ENCODE measurements around the gene ITPR1. TPM values are rescaled to one million over a fixed set of nuclear protein-coding genes. Genes with fewer than 3 reads are reported as not detected.
A peak's percentile ranks its signal among the peaks of the same experiment; 100 is the strongest.

Gene ITPR1
- total and polyA plus RNA-seq, 12 donors = 9.7 to 40.3 (median 18.8) TPM

DNA sequence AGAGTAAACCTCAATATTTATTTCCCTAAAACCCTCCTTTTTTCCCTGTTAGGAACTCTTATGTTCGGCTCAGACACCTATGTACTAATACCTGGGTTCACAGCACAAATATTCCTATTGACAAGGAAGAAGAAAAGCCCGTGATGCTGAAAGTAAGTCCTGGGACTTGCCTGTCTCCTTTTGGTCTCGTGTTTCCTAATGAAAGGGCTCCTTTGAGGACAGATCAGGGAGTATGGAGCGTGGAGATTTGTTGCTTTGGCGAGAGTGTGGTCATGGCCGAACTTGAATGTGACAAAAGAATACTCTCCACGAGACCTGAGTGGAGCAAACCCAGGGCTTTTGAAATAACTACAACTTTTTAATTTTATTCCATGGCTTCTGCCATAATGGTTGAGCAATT lies 167.8 kb downstream of the ITPR1 start:
- no peak overlapping the region for H3K27ac ChIP-seq
- H3K4me3 ChIP-seq = no peak overlapping the region
- H3K9me3 ChIP-seq = no peaks in the 10 kb centered on the region
- TF ChIP-seq, protein P1, sequence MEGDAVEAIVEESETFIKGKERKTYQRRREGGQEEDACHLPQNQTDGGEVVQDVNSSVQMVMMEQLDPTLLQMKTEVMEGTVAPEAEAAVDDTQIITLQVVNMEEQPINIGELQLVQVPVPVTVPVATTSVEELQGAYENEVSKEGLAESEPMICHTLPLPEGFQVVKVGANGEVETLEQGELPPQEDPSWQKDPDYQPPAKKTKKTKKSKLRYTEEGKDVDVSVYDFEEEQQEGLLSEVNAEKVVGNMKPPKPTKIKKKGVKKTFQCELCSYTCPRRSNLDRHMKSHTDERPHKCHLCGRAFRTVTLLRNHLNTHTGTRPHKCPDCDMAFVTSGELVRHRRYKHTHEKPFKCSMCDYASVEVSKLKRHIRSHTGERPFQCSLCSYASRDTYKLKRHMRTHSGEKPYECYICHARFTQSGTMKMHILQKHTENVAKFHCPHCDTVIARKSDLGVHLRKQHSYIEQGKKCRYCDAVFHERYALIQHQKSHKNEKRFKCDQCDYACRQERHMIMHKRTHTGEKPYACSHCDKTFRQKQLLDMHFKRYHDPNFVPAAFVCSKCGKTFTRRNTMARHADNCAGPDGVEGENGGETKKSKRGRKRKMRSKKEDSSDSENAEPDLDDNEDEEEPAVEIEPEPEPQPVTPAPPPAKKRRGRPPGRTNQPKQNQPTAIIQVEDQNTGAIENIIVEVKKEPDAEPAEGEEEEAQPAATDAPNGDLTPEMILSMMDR (IDR thresholded peaks at IDR 0.05) = no peak
- intact Hi-C loops (cut with DNase I) = no loop called here
- peaks cover 0 to 86% (median 8%) of the 10 kb centered on the region in 9 donors for H3K36me3 ChIP-seq
- peaks cover 0 to 36% (median 28%) of the 10 kb centered on the region in 9 donors for H3K4me1 ChIP-seq
- ATAC-seq = no peak
- no peaks in the 10 kb centered on the region for H3K27me3 ChIP-seq
- WGBS, 2 donors = 97 to 98% methylated on average over 7 of the region's 7 CpGs
- DNase-seq = no peak

DNA sequence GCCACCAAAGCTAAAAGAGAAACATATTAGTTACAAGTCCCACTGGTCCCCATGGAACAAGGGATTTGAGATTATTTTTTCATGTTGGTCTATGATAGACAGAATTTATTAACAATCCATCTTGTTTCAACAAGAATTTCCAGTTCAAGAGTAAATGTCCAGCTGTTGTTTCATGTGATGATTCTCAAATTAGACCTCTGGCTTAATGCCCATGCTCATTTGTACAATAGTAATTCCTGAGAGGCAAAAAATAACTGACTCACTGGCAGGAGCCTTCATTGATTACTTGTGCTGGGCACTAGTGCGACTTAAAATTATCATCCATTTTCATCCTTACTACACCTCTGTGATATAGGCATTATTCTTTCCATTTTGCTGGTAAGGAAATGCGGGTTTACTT lies 171.3 kb downstream of the ITPR1 start:
- H3K4me3 ChIP-seq = no peak overlapping the region
- intact Hi-C loops (cut with DNase I) = no loop called here
- H3K4me1 ChIP-seq = peaks cover 0 to 22% (median 16%) of the 10 kb centered on the region in 9 donors
- ATAC-seq (peak in 2 of 8 donors; percentile 63 to 64), DNase-seq (no peak)
- H3K27me3 ChIP-seq = no peaks in the 10 kb centered on the region
- H3K27ac ChIP-seq = peak overlapping the region in 1 of 10 donors; percentile 12
- H3K36me3 ChIP-seq = peaks cover 0 to 95% (median 16%) of the 10 kb centered on the region in 9 donors
- no peaks in the 10 kb centered on the region for H3K9me3 ChIP-seq
- TF ChIP-seq, protein P1 (IDR thresholded peaks at IDR 0.05) = no peak
- WGBS, 2 donors = 52 to 57% methylated on average over 2 of the region's 2 CpGs

DNA sequence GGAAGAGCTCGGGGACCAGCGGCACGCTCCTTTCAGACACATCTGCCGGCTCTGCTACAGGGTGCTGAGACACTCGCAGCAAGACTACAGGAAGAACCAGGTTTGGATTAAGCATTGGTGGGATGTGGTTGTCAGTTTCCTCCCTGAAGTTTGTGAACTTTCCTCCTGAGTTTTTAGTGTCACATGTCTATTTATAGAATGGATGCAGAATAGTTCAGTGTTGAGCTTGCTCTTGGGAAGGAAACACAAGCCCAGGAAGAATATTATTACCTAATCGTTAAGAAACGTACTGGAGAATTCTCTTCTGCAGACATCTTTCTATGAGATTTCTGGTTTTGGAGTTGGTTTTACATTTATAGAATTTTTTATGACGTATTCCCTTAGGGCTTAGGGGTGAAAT lies 172.0 kb downstream of the ITPR1 start:
- 63 to 68% methylated on average over 8 of the region's 8 CpGs for WGBS, 2 donors
- Histone ChIP-seq H3K9me3 (no peaks in the 10 kb centered on the region), H3K4me3 (no peak overlapping the region), H3K36me3 (peaks cover 0 to 97% (median 20%) of the 10 kb centered on the region in 9 donors), H3K4me1 (peaks cover 0 to 22% (median 16%) of the 10 kb centered on the region in 9 donors), H3K27me3 (no peaks in the 10 kb centered on the region), H3K27ac (peak overlapping the region in 1 of 10 donors; percentile 12)
- ATAC-seq (peak in 3 of 8 donors; percentile 51 to 77 (median 74)), DNase-seq (no peak)
- intact Hi-C loops (cut with DNase I) = no loop called here
- TF ChIP-seq, protein P1 (IDR thresholded peaks at IDR 0.05) = no peak

DNA sequence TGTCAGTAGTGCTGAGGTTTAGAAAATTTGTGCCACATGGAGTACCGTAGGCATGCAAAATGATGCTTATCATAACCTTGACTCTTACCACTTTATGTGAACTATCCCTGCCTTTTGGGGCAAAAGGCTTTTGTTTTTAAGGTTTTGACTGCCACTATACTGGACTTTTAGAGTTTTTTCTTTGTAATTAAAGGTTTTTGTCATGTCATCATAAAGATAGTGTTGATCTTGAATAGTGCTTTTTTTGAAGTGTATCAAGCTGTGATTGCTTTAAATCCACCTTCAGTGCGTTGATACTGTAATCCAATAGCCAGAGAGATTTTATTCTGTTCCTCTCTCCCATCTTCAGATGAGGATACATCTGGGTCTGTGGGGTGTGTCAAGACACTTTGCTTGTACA lies 172.9 kb downstream of the ITPR1 start:
- 96 to 99% methylated on average over 2 of the region's 2 CpGs for WGBS, 2 donors
- H3K4me3 ChIP-seq = no peak overlapping the region
- peaks cover 0 to 100% (median 28%) of the 10 kb centered on the region in 9 donors for H3K36me3 ChIP-seq
- ATAC-seq = no peak
- intact Hi-C loops (cut with DNase I) = no loop called here
- H3K4me1 ChIP-seq = peaks cover 0 to 22% (median 16%) of the 10 kb centered on the region in 9 donors
- no peaks in the 10 kb centered on the region for H3K9me3 ChIP-seq
- TF ChIP-seq, protein P1 (IDR thresholded peaks at IDR 0.05) = no peak
- H3K27ac ChIP-seq = no peak overlapping the region
- H3K27me3 ChIP-seq = no peaks in the 10 kb centered on the region
- no peak for DNase-seq

Measured in heart right ventricle (tissue), 16 donors.